Measurements from ENCODE around the gene IL1R2. TPM values are rescaled to one million over a fixed set of nuclear protein-coding genes. Genes with fewer than 3 reads are reported as not detected.

The IL1R2 gene
- polyA plus RNA-seq, 2 of the 4 experiments (the other 2 are of a cell fraction) = 0.83 to 1.7 TPM

- TF ChIP-seq PBX3 (IDR thresholded peaks at IDR 0.05) = no peak
- TF ChIP-seq GATA3 (IDR thresholded peaks at IDR 0.05; ENCODE audit: borderline replicate concordance) = 0 out of 2 replicates have a peak, but pooled peaks have one; percentile 18
- no peak for TF ChIP-seq RFX5 (IDR thresholded peaks at IDR 0.05)
- TF ChIP-seq CEBPB (IDR thresholded peaks at IDR 0.05) = no peak
- TF ChIP-seq, protein P1, sequence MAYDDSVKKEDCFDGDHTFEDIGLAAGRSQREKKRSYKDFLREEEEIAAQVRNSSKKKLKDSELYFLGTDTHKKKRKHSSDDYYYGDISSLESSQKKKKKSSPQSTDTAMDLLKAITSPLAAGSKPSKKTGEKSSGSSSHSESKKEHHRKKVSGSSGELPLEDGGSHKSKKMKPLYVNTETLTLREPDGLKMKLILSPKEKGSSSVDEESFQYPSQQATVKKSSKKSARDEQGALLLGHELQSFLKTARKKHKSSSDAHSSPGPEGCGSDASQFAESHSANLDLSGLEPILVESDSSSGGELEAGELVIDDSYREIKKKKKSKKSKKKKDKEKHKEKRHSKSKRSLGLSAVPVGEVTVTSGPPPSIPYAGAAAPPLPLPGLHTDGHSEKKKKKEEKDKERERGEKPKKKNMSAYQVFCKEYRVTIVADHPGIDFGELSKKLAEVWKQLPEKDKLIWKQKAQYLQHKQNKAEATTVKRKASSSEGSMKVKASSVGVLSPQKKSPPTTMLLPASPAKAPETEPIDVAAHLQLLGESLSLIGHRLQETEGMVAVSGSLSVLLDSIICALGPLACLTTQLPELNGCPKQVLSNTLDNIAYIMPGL (CRISPR knock-in tag; IDR thresholded peaks at IDR 0.05; ENCODE audit: borderline replicate concordance) = no peak
- no peak for TF ChIP-seq NFE2L2 (conservative IDR thresholded peaks at IDR 0.05; ENCODE audit: low read length)
- peak; percentile 50 for TF ChIP-seq MAX (IDR thresholded peaks at IDR 0.05)
- no peak for TF ChIP-seq JUNB (IDR thresholded peaks at IDR 0.05)
- TF ChIP-seq FOSL2 (IDR thresholded peaks at IDR 0.05) = no peak
- no peak for TF ChIP-seq FOSL2 (CRISPR knock-in tag; IDR thresholded peaks at IDR 0.05)
- peak; percentile 66 to 81 for TF ChIP-seq RAD21 (conservative IDR thresholded peaks at IDR 0.05 in 1 of 2, IDR thresholded peaks at IDR 0.05 in 1 of 2)
Measured at GRCh38 chr2:102070058-102070642, 78.4 kb downstream of the IL1R2 start (continued).

DNA sequence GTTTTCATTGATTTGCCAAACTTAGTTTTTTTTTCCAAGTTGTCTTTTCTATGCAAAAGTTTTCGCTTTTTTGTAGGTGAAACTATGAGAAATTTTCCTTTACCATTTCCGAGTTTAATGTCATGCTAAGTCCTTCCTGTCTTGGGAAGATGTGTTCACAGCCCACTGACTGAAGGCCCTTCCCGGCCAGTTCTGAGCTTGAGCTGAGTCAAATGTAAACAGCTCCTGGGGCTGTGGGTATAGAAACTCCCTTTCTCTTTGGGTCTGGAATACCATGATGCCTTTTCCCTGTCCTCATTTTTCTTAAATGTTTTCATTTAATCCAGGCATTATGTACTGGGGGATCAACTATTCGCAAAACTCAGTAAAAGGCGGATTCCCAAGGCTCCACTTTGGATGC is 81.0 kb downstream of the IL1R2 start:
- peak overlapping the region; percentile 86 for H3K4me2 ChIP-seq
- H3K9me3 ChIP-seq = peaks cover 9% of the 10 kb centered on the region; the same call in 1 of the 3 replicates
- no peak overlapping the region for H3K4me3 ChIP-seq
- POLR2A ChIA-PET = interaction anchor here (0.5 kb wide), 1 partner anchor 36 kb away, joined by 3 read pairs; no protein-coding TSS in a partner anchor
- peak overlapping the region; percentile 60 to 90; a peak in 4 of 6 replicates for H3K27ac ChIP-seq
- H3K4me1 ChIP-seq = peaks cover 38% of the 10 kb centered on the region
- 69% methylated on average over 5 of the region's 5 CpGs for WGBS (ENCODE audit: missing lambda C conversion rate)
- no peak for ATAC-seq
- CTCF ChIA-PET = interaction anchor here (2.2 kb wide), 1 partner anchor 168 kb away, joined by 9 read pairs; no protein-coding TSS in a partner anchor
- DNase-seq (ENCODE audit: low read depth in 1 of 2, low spot score in 1 of 2) = no peak
- no peak for TF ChIP-seq HOXB5 (CRISPR knock-in tag; IDR thresholded peaks at IDR 0.05)
- no peak for TF ChIP-seq SREBF2 (IDR thresholded peaks at IDR 0.05)
- TF ChIP-seq ZNF302 (CRISPR knock-in tag; IDR thresholded peaks at IDR 0.05) = no peak
- no peak for TF ChIP-seq ZC3H11A (IDR thresholded peaks at IDR 0.05)
- TF ChIP-seq TFCP2L1 (CRISPR knock-in tag; IDR thresholded peaks at IDR 0.05) = no peak
- no peak for TF ChIP-seq CBX2 (IDR thresholded peaks at IDR 0.05; ENCODE audit: borderline replicate concordance, low read depth)
- TF ChIP-seq, protein P2, sequence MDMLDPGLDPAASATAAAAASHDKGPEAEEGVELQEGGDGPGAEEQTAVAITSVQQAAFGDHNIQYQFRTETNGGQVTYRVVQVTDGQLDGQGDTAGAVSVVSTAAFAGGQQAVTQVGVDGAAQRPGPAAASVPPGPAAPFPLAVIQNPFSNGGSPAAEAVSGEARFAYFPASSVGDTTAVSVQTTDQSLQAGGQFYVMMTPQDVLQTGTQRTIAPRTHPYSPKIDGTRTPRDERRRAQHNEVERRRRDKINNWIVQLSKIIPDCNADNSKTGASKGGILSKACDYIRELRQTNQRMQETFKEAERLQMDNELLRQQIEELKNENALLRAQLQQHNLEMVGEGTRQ (IDR thresholded peaks at IDR 0.05) = no peak
- no peak for FAIRE-seq

- TF ChIP-seq POLR2AphosphoS2 (conservative IDR thresholded peaks at IDR 0.05; ENCODE audit: low read length) (no peak), MAFK (IDR thresholded peaks at IDR 0.05; ENCODE audit: partially characterized antibody) (peak; percentile 79)
- CTCF ChIA-PET = interaction anchor here (1.6 to 2.2 kb wide), 2 partner anchors 53 to 168 kb away, joined by 8 to 9 read pairs; no protein-coding TSS in a partner anchor
- POLR2A ChIA-PET = interaction anchor here (0.5 kb wide), 1 partner anchor 35 kb away, joined by 3 read pairs; no protein-coding TSS in a partner anchor
Measured at GRCh38 chr2:102073168-102073724, 81.5 kb downstream of the IL1R2 start.

More at GRCh38 chr2:102073168-102073724, 81.5 kb downstream of the IL1R2 start:
- FAIRE-seq (no peak), ATAC-seq (no peak), DNase-seq (ENCODE audit: low read depth in 1 of 2, low spot score in 1 of 2) (no peak)
- no peak overlapping the region; the same call in 2 of the 3 replicates for H3K4me2 ChIP-seq
- peaks cover 9% of the 10 kb centered on the region; the same call in 1 of the 3 replicates for H3K9me3 ChIP-seq
- H3K4me3 ChIP-seq = no peak overlapping the region
- 93% methylated on average over 2 of the region's 2 CpGs for WGBS (ENCODE audit: missing lambda C conversion rate)
- peak overlapping the region; percentile 60 to 90; a peak in 3 of 6 replicates for H3K27ac ChIP-seq
- H3K4me1 ChIP-seq = peaks cover 38% of the 10 kb centered on the region
